IMR-90 (cell line): Measurements from ENCODE around the gene SPTLC3. TPM values are rescaled to one million over a fixed set of nuclear protein-coding genes. Genes with fewer than 3 reads are reported as not detected.

Experiments
- ATAC-seq: fragments of 200-7000 bp; cut with Tn5 transposase; 2 replicates; pipeline ENCODE4 v1.9.1; 2020; ENCODE audit warnings: low read depth, mild to moderate bottlenecking, moderate library complexity
- BruUV-seq: library from RNA; stranded (reverse); fragments of 400-500 nt; replicated peaks from 2 replicates; lab custom pipeline; 2021; lab: Mats Ljungman, UMichigan
- CTCF ChIA-PET: fragments of 300-600 bp; formaldehyde crosslinking; extraction: SDS; loops from one replicate; lab custom pipeline; 2021; ENCODE audit warnings: antibody characterized with exemption; lab: Yijun Ruan, JAX
- POLR2A ChIA-PET: fragments of 300-600 bp; sonication (Branson Sonifier 250); formaldehyde crosslinking; loops from one replicate; lab custom pipeline; 2022; ENCODE audit warnings: antibody characterized with exemption; ENCODE audit not compliant: unreplicated experiment; lab: Charles Lee
- DNase-seq: peaks from one replicate; pipeline ENCODE4 v3.0.0; 2013
- H2AFZ ChIP-seq: replicated peaks from 2 replicates; pipeline ENCODE3; 2013; ENCODE audit warnings: low read length, mild to moderate bottlenecking; ENCODE audit not compliant: poor library complexity
- H2AK5ac ChIP-seq: 2 replicates; pipeline ENCODE4 v1.6.1; 2013; ENCODE audit warnings: low read depth, low read length, inconsistent platforms
- H2AK9ac ChIP-seq: replicated peaks from 2 replicates; pipeline ENCODE3; 2013; ENCODE audit warnings: mild to moderate bottlenecking, low read depth, low read length, moderate library complexity; ENCODE audit not compliant: poor library complexity
- H2BK120ac ChIP-seq: 2 replicates; pipeline ENCODE4 v1.6.1; 2013; ENCODE audit warnings: low read depth, low read length, inconsistent platforms
- H2BK15ac ChIP-seq: 3 replicates; pipeline ENCODE4 v1.6.1; 2013; ENCODE audit warnings: low read depth, low read length, inconsistent platforms
- H2BK20ac ChIP-seq: 2 replicates; pipeline ENCODE4 v1.6.1; 2013; ENCODE audit warnings: low read depth, mild to moderate bottlenecking, inconsistent platforms, low read length, moderate library complexity
- H2BK5ac ChIP-seq: 2 replicates; pipeline ENCODE4 v1.6.1; 2013; ENCODE audit warnings: mild to moderate bottlenecking, low read depth, low read length, inconsistent platforms; ENCODE audit not compliant: poor library complexity, severe bottlenecking
- H3K14ac ChIP-seq: replicated peaks from 2 replicates; pipeline ENCODE4 v1.6.1; 2013; ENCODE audit warnings: low read depth, low read length, inconsistent platforms
- H3K18ac ChIP-seq: 2 replicates; pipeline ENCODE4 v1.6.1; 2013; ENCODE audit warnings: low read depth, low read length, control low read depth
- H3K23ac ChIP-seq: 2 replicates; pipeline ENCODE4 v1.6.1; 2013; ENCODE audit warnings: low read depth, low read length, inconsistent platforms
- H3K27ac ChIP-seq: 2 replicates; pipeline ENCODE4 v1.5.1; 2013; ENCODE audit warnings: mild to moderate bottlenecking, control low read depth, low read length; ENCODE audit not compliant: insufficient read depth
- H3K27me3 ChIP-seq: 2 replicates; pipeline ENCODE4 v1.6.1; 2013; ENCODE audit warnings: low read length; ENCODE audit not compliant: control insufficient read depth, insufficient read depth
- H3K36me3 ChIP-seq: 2 replicates; pipeline ENCODE4 v1.6.1; 2013; ENCODE audit warnings: low read length, mixed read lengths; ENCODE audit not compliant: control insufficient read depth, insufficient read depth
- H3K4ac ChIP-seq: 2 replicates; pipeline ENCODE4 v1.6.1; 2013; ENCODE audit warnings: low read depth, low read length, inconsistent platforms
- H3K4me1 ChIP-seq: 2 replicates; pipeline ENCODE4 v1.6.1; 2013; ENCODE audit warnings: low read length, mixed read lengths; ENCODE audit not compliant: control insufficient read depth, insufficient read depth
- H3K4me2 ChIP-seq: 2 replicates; pipeline ENCODE4 v1.6.1; 2013; ENCODE audit warnings: low read depth, mild to moderate bottlenecking, control low read depth, low read length, moderate library complexity
- H3K4me3 ChIP-seq: 2 replicates; pipeline ENCODE4 v1.5.1; 2013; ENCODE audit warnings: low read depth, mild to moderate bottlenecking, control low read depth, low read length, moderate library complexity; ENCODE audit not compliant: insufficient read depth
- H3K56ac ChIP-seq: 2 replicates; pipeline ENCODE4 v1.6.1; 2013; ENCODE audit warnings: low read length, inconsistent platforms; ENCODE audit not compliant: insufficient read depth; ENCODE audit errors: extremely low read depth
- H3K79me1 ChIP-seq, 2 experiments: 2 replicates each; pipeline ENCODE4 v1.6.1; 2013; ENCODE audit warnings: low read length in 2 of 2, inconsistent platforms in 1 of 2, low read depth in 1 of 2
- H3K9ac ChIP-seq: 2 replicates; pipeline ENCODE4 v1.6.1; 2013; ENCODE audit warnings: low read depth, low read length, control low read depth
- H3K9me1 ChIP-seq: 2 replicates; pipeline ENCODE4 v1.6.1; 2013; ENCODE audit warnings: low read length, inconsistent platforms; ENCODE audit not compliant: insufficient read depth
- H3K9me3 ChIP-seq: 2 replicates; pipeline ENCODE4 v1.6.1; 2013; ENCODE audit warnings: low read length; ENCODE audit not compliant: control insufficient read depth, insufficient read depth
- H4K20me1 ChIP-seq: 2 replicates; pipeline ENCODE4 v1.6.1; 2013; ENCODE audit warnings: low read length, inconsistent platforms; ENCODE audit not compliant: insufficient read depth
- H4K5ac ChIP-seq: 2 replicates; pipeline ENCODE4 v1.6.1; 2013; ENCODE audit warnings: mild to moderate bottlenecking, low read depth, low read length, control low read depth
- H4K8ac ChIP-seq, 2 experiments: 2 replicates each; pipeline ENCODE4 v1.6.1; 2013; ENCODE audit warnings: low read depth in 2 of 2, low read length in 2 of 2, control low read depth in 1 of 2, inconsistent platforms in 1 of 2
- H4K91ac ChIP-seq: 2 replicates; pipeline ENCODE4 v1.6.1; 2013; ENCODE audit warnings: low read depth, low read length, inconsistent platforms; ENCODE audit not compliant: insufficient read depth
- ELK1 ChIP-seq: fragments of 150-350 bp; IDR thresholded peaks from 2 replicates; pipeline ENCODE4 v1.6.1; 2016; ENCODE audit warnings: low read depth, mild to moderate bottlenecking, low read length, moderate library complexity, borderline replicate concordance
- MXI1 ChIP-seq: IDR thresholded peaks from 2 replicates; pipeline ENCODE4 v1.6.1; 2012; ENCODE audit warnings: low read depth, mild to moderate bottlenecking, low read length, moderate library complexity, borderline replicate concordance
- WGBS, 2 experiments: methylation state at CpG; one replicate each; pipeline versions ENCODE4 v1.1.5 to v1.1.7; 2013; ENCODE audit warnings: missing lambda C conversion rate in 2 of 2; ENCODE audit not compliant: insufficient read length in 1 of 2; ENCODE audit errors: extremely low coverage in 2 of 2; 5-methylcytosine and 5-hydroxymethylcytosine counted together
- dilution Hi-C: fragments of 300-500 bp; cut with HindIII; formaldehyde crosslinking; loops from one replicate; pipeline ENCODE4 v1.14.3; 2018; ENCODE audit warnings: low sequenced_read_pairs; ENCODE audit not compliant: unreplicated experiment
- in situ Hi-C: fragments of 300-500 bp; cut with MboI; formaldehyde crosslinking; loops from 3 replicates; pipeline ENCODE4 v1.14.3; 2019; ENCODE audit warnings: low sequenced_read_pairs, inconsistent platforms, mixed read lengths
- intact Hi-C: fragments of 100-400 bp; cut with micrococcal nuclease; formaldehyde crosslinking; loops from 2 replicates; pipeline ENCODE4 v1.10.0; 2022
- polyA plus RNA-seq, 3 experiments: library from polyadenylated mRNA; depleted of rRNA; stranded (reverse); fragments of >200 nt; gene quantifications; 2 replicates each; pipeline ENCODE4 v1.2.3, GENCODE V29; 2012; ENCODE audit warnings: low replicate concordance in 1 of 3
- total RNA-seq: library from RNA; depleted of rRNA; stranded (reverse); fragments of >200 nt; gene quantifications from 2 replicates; pipeline ENCODE4 v1.2.3, GENCODE V29; 2012

Gene SPTLC3
- total and polyA plus RNA-seq, 2 of the 4 experiments (the other 2 are of a cell fraction): 0.44 to 1.6 TPM

- Histone ChIP-seq H3K4me3 (no peak overlapping the region), H3K4me2 (no peak overlapping the region), H3K56ac (no peak overlapping the region), H3K18ac (no peak overlapping the region), H4K20me1 (no peaks in the 10 kb centered on the region), H3K14ac (no peak overlapping the region), H2BK20ac (no peak overlapping the region), H2BK120ac (no peak overlapping the region), H3K36me3 (no peaks in the 10 kb centered on the region), H3K23ac (no peak overlapping the region), H3K4ac (no peak overlapping the region), H2AFZ (no peak overlapping the region), H3K27ac (no peak overlapping the region), H3K79me1 (no peaks in the 10 kb centered on the region), H3K9me1 (no peaks in the 10 kb centered on the region), H2BK15ac (no peak overlapping the region), H2AK5ac (no peak overlapping the region), H3K4me1 (no peaks in the 10 kb centered on the region), H3K27me3 (no peaks in the 10 kb centered on the region), H4K5ac (no peak overlapping the region), H3K9me3 (no peaks in the 10 kb centered on the region), H2AK9ac (no peak overlapping the region), H2BK5ac (no peak overlapping the region), H4K8ac (no peak overlapping the region), H4K91ac (no peak overlapping the region), H3K9ac (no peak overlapping the region)
- no peak for DNase-seq
- dilution Hi-C loops (no loop called here), intact Hi-C loops (no loop called here), in situ Hi-C loops (no loop called here)
- ATAC-seq: no peak
- CTCF ChIA-PET: no interaction called here
- no CpG with 5 or more reads among the region's 2 CpGs for WGBS, 2 experiments
- no peak for TF ChIP-seq ELK1
- TF ChIP-seq MXI1: no peak
- POLR2A ChIA-PET: no interaction called here
- BruUV-seq: no TSS peak
Observed at GRCh38 chr20:13187899-13188298, 179.1 kb downstream of the SPTLC3 start.
